Kidney (tissue), 14 donors: ENCODE data around the gene PRKCZ. TPM values are rescaled to one million over a fixed set of nuclear protein-coding genes. Genes with fewer than 3 reads are reported as not detected.

ENCODE experiments used
- DNase-seq, 5 donors: peaks; one replicate each; pipeline ENCODE4 v3.0.0-alpha.2; 2013 to 2020
- FAIRE-seq: peaks from 2 replicates; lab custom pipeline; 2012; peaks lifted over from hg19 to GRCh38; lab: Jason Lieb, UNC
- H3K27ac ChIP-seq, 2 donors: one replicate each; pipeline ENCODE4 v1.7.0; 2013; ENCODE audit warnings: low read depth in 2 of 2, low read length in 2 of 2, inconsistent platforms in 1 of 2
- H3K27me3 ChIP-seq: one replicate; pipeline ENCODE4 v1.7.1; 2013; ENCODE audit warnings: low read length, inconsistent platforms; ENCODE audit not compliant: control insufficient read depth, insufficient read depth
- H3K36me3 ChIP-seq, 3 donors: one replicate each; pipeline versions ENCODE4 v1.7.0 to v1.7.1; 2013; ENCODE audit warnings: low read length in 3 of 3, control low read depth in 1 of 3, inconsistent platforms in 1 of 3; ENCODE audit not compliant: insufficient read depth in 3 of 3, control insufficient read depth in 2 of 3
- H3K4me1 ChIP-seq, 3 donors: one replicate each; pipeline versions ENCODE4 v1.7.0 to v1.7.1; 2013; ENCODE audit warnings: low read length in 3 of 3, inconsistent platforms in 1 of 3, low read depth in 1 of 3; ENCODE audit not compliant: control insufficient read depth in 2 of 3, insufficient read depth in 2 of 3
- H3K4me3 ChIP-seq, 3 donors: one replicate each; pipeline versions ENCODE4 v1.7.0 to v1.8.1; 2013; ENCODE audit warnings: low read length in 3 of 3, control low read depth in 1 of 3, inconsistent platforms in 1 of 3
- H3K9ac ChIP-seq, 3 donors: one replicate each; pipeline versions ENCODE4 v1.7.0 to v1.7.1; 2013; ENCODE audit warnings: low read length in 3 of 3, control low read depth in 1 of 3, inconsistent platforms in 1 of 3
- H3K9me3 ChIP-seq, 3 donors: one replicate each; pipeline versions ENCODE4 v1.7.0 to v1.7.1; 2013; ENCODE audit warnings: low read length in 3 of 3, control low read depth in 1 of 3, inconsistent platforms in 1 of 3; ENCODE audit not compliant: control insufficient read depth in 2 of 3, insufficient read depth in 1 of 3
- intact Hi-C: fragments of 100-400 bp; cut with DNase I; formaldehyde crosslinking; loops from one replicate; pipeline ENCODE4 v1.11.1; 2022
- polyA plus RNA-seq: library from polyadenylated mRNA; stranded (reverse); fragments of 350-450 nt; fragmentation: Illumina TruSeq; extraction: RNeasy Lipid Tissue Mini Kit (QIAGEN cat#74804); gene quantifications from one replicate; pipeline ENCODE4 v1.2.3, GENCODE V29; 2014; ENCODE audit warnings: low read depth, low replicate concordance; ENCODE audit not compliant: insufficient read depth
- total RNA-seq: library from RNA; stranded (reverse); fragmentation: NEBNext Ultra II Directional; extraction: Animal tissue kit (Norgen Biotek cat#: 25700); gene quantifications from one replicate; pipeline ENCODE4 v1.2.1, GENCODE V29; 2021
- TF ChIP-seq, protein P1 (sequence below): IDR thresholded peaks from 3 replicates; pipeline ENCODE4 v1.5.1; 2012; ENCODE audit warnings: mild to moderate bottlenecking, moderate library complexity, borderline replicate concordance; ENCODE audit not compliant: insufficient read depth; ENCODE audit errors: extremely low read depth
- donor health status: control.
- donor health status: control.
- donor health status: control.
- donor health status: control.
- donor health status: control.
- donor health status: DM: yes; HTN: yes; CAD: no.
- donor health status: Normal renal cell carcinoma (clear cell type).

The PRKCZ gene
- total and polyA plus RNA-seq, 2 donors from 2014 or later = 24.7 to 42.4 TPM

GRCh38 chr1:2070800-2071530 is 20.8 kb downstream of the PRKCZ start:
- no peak for FAIRE-seq

DNA sequence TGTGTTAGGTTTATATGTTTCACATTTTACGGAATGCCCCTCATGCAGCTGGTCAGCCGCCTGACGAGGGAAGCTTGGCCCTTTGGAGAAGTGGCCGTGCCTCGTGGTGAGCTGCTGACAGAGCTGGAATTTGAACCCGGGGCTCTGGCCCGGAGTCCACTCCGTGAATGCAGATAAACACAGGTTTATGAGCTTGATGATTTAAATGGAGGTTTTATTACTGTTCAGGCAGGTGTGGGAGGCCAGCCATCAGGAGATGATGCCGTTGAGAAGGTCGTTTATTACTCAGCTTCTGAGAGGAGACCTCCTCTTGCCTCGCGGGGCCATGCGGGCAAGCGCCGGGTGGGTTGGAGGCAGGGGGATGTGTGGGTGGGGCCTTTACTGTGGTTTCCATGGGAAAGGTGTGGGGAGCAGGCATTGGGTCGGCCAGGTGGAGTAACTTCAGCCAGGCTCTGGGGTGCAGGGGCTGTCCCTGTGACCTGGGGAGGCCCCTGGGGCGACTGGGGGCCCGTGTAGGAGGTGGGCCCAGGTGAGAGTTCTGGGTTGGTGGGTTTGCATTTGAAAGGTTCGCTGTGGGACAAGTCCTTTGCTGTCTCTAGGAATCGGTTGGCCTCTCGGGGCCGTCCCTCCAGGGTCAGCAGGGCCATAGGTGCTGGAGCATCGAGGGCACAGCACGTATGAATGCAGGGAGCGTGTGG is 22.0 kb downstream of the PRKCZ start:
- Histone ChIP-seq H3K27ac (peak overlapping the region in 1 of 2 donors; percentile 32), H3K9ac (no peak overlapping the region), H3K4me1 (peaks cover 0 to 2% (median 0%) of the 10 kb centered on the region in 3 donors), H3K9me3 (no peaks in the 10 kb centered on the region), H3K36me3 (peaks cover 0 to 3% (median 0%) of the 10 kb centered on the region in 3 donors), H3K4me3 (no peak overlapping the region), H3K27me3 (peaks cover 2% of the 10 kb centered on the region)
- intact Hi-C loops = no loop called here
- DNase-seq (peak in 4 of 5 donors; percentile 67 to 83 (median 74)), FAIRE-seq (no peak)
- TF ChIP-seq, protein P1, sequence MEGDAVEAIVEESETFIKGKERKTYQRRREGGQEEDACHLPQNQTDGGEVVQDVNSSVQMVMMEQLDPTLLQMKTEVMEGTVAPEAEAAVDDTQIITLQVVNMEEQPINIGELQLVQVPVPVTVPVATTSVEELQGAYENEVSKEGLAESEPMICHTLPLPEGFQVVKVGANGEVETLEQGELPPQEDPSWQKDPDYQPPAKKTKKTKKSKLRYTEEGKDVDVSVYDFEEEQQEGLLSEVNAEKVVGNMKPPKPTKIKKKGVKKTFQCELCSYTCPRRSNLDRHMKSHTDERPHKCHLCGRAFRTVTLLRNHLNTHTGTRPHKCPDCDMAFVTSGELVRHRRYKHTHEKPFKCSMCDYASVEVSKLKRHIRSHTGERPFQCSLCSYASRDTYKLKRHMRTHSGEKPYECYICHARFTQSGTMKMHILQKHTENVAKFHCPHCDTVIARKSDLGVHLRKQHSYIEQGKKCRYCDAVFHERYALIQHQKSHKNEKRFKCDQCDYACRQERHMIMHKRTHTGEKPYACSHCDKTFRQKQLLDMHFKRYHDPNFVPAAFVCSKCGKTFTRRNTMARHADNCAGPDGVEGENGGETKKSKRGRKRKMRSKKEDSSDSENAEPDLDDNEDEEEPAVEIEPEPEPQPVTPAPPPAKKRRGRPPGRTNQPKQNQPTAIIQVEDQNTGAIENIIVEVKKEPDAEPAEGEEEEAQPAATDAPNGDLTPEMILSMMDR = no peak

More at GRCh38 chr1:2070800-2071530, 20.8 kb downstream of the PRKCZ start:
- Histone ChIP-seq H3K36me3 (peaks cover 0 to 3% (median 0%) of the 10 kb centered on the region in 3 donors), H3K4me1 (peaks cover 0 to 2% (median 0%) of the 10 kb centered on the region in 3 donors), H3K27me3 (peaks cover 2% of the 10 kb centered on the region), H3K27ac (no peak overlapping the region), H3K9me3 (no peaks in the 10 kb centered on the region), H3K4me3 (no peak overlapping the region), H3K9ac (no peak overlapping the region)
- DNase-seq = peak in 1 of 5 donors; percentile 70
- TF ChIP-seq, protein P1 = no peak
- intact Hi-C loops = no loop called here

GRCh38 chr1:2072891-2073290 is 22.7 kb downstream of the PRKCZ start:
- H3K9ac ChIP-seq = no peak overlapping the region
- FAIRE-seq (no peak), DNase-seq (no peak)
- H3K9me3 ChIP-seq = peaks cover 0 to 4% (median 0%) of the 10 kb centered on the region in 3 donors
- TF ChIP-seq, protein P1 = no peak
- H3K36me3 ChIP-seq = peaks cover 0 to 5% (median 3%) of the 10 kb centered on the region in 3 donors
- no peak overlapping the region for H3K4me3 ChIP-seq
- no peak overlapping the region for H3K27ac ChIP-seq
- intact Hi-C loops = no loop called here
- H3K4me1 ChIP-seq = peaks cover 0 to 2% (median 0%) of the 10 kb centered on the region in 3 donors
- peaks cover 2% of the 10 kb centered on the region for H3K27me3 ChIP-seq
